ENCODE data around the gene MUC12.
"Not testable (repeated sequence)": the region's sequence is repeated elsewhere in the genome, so short reads cannot be mapped to it uniquely, and the experiment has no call there.

Gene MUC12

GRCh38 chr7:100969066-100969615 is at the start of gene MUC12:
Gene MUC12 (plus strand): TSS chr7:100969565. CDS start chr7:100969623, 58 bp downstream.
- DNase-seq, result no peak

DNA sequence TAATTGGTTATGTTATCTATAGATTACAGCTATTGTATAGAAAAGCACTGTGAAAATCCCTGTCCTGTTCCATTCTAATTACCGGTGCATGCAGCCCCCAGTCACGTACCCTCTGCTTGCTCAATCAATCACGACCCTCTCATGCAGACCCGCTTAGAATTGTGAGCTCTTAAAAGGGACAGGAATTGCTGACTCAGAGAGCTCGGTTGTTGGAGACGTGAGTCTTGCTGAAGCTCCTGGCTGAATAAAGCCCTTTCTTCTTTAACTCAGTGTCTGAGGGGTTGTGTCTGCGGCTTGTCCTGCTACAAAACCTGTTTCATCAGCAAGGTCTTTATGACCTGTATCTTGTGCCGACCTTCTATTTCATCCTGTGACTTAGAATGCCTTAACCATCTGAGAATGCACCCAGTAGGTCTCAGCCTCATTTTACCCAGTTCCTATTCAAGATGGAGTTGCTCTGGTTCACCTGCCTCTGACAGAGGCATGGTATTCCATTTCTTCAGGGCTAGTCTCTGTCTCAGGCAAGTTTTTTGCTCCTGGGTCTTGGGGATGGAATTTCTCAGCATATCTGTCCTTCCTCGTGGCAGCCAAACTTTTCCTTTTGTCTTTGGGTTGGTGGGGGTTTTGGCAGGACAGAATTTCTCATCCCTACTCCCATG is 49.5 kb upstream of the MUC12 start:
- not testable (repeated sequence) for DNase-seq

DNA sequence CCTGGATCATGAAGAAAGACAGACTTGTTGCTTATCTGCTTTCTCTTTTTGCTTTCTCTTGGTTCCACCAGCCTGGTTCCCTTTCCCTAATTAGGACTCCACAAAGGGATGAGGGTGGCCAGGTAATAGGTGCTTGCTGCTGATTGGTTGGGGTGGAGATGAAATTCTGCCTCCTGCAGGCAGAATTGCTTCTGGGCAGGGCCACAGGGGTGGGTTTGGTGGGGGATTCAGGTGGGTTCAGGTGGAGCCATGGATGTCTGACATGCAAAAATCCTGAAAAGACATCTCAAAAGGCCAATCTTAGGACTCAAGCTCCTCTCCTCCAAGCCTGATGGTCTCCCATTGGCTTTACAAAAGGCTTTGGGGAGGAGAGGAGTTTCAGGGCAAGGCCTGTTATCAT is 48.3 kb upstream of the MUC12 start:
- no peak for DNase-seq

GRCh38 chr7:100923616-100924015 is 45.7 kb upstream of the MUC12 start:
- not testable (repeated sequence) for DNase-seq

DNA sequence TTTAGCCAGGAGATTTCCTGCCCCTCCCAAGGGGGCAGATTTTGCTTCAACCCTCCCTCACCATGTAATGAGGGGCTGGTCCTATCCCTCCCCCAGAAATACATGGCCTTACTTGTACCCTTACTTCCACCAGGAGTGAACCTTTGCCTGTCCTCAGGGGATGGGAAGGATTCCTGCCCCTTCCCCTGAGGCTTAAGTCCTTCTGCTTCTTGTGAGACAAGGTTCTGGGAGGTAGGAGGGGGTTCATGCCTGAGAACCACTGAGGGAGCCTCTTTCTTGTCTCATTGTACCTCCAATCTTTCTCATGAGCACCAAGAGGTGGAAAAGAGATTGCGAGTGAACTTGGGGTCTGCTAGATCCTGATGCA is 39.6 kb upstream of the MUC12 start:
- DNase-seq, result no peak

DNA sequence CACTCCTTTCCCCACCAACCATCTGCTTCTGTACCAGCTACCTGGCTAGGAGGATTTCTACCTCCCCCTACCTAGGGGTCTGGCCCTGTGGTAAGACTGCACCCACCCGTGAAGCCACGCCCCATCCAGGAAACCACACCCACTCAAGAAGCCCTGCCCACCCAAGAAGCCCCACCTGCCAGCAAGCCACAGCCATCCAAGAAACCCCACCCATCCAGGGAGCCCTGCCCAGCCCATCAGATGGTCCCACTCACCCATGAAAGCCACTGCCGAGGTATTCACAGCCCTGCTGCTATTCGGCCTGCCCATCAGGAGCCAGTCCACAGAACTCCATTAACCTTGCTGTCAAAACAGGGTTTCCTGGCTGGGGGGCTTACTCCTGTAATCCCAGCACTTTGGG is 35.6 kb upstream of the MUC12 start:
- DNase-seq, result no peak

DNA sequence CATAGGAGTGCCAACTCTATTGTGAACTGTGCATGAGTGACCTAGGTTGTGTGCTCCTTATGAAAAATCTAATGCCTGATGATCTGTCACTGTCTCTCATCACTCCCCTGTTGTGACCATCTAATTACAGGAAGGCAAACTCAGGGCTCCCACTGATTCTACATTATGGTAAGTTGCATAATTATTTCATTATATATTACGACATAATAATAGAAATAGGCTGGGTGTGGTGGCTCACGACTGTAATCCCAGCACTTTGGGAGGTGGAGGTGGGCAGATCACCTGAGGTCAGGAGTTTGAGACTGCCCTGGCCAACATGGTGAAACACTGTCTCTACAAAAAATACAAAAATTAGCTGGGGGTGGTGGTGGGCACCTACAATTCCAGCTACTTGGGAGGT is 34.0 kb upstream of the MUC12 start:
- not testable (repeated sequence) for DNase-seq

DNA sequence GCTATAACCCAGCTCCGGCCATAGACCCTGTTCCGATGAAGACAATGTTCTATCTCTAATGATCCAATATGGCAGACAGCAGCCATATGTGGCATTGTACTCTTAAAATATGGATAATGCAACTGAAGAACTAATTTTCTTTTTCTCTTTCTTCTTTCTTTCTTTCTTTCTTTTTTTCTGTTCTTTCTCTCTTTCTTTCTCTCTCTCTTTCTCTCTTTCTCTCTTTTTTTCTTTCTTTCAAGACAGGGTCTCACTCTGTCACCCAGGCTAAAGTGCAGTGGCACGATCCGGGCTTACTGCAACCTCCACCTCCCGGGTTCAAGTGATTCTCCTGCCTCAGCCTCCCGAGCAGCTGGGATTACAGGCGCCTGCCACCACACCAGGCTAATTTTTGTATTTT is 33.2 kb upstream of the MUC12 start:
- not testable (repeated sequence) for DNase-seq

DNA sequence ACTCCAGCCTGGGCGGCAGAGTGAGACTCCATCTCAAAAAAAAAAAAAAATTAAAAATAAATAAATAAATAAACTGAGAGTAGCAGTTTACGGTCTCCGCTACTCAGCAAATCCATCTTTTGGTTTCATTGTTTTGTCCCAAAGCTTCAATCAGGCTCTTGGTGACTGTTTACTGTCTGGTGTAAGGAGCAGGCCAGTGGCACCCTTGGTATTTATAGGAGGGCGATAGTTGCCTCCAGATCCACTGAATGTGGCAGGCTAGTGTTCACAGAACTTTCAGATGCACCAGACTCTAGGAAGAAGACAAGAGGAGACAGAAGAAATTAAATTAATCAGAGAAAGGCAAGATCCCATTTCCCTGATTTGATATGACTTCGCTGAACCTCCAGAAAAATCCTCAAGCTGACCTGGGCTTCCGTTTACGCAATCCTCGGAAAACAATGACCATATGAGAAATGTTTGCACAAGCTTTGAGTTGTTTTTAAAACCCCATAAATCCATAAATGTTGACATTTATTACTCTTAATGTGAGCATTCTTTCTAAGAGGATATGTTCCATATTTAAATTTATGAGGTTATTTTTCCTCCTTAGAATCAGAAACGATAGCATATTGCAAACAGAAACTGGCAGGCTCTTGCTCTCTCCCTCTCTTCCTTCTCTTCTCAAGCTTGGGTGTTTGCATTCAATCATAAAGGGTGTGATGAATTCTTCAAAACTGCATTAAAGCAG is 27.2 kb upstream of the MUC12 start:
- no peak for DNase-seq

DNA sequence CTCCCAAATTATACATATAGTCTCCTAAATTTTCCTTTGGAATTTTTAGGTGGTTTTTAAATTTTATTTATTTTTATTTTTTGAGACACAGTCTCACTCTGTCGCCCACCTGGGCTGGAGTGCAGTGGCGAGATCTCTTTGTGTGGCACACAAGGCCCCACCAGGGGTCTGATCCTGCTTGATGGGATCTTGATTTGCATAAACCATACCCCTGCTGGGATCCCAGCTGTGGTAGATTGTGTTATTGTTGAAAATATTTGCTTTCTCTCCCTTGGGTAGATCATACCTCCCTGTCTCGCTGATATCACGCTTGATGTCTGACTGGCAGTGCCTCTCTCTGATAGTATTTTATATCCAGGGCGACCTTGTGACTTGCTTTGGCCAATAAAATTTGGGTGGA is 25.7 kb upstream of the MUC12 start:
- no peak for DNase-seq

DNA sequence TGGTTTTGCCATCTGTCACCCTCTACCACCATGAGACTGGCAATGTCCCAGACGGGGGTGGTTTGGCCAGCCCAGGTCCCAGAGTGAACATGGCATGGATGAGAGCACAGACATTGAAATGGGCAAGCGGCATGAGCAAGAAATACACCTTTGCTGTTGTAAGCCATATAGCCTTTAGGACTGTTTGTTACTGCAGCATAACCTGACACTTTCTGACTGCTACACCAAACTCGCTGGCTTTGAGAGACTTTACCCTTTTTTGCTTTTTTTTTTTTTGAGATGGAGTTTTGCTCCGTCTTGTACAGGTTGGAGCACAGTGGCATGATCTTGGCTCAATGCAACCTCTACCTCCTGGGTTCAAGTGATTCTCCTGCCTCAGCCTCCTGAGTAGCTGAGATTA is 25.2 kb upstream of the MUC12 start:
- DNase-seq, result no peak

- no peak for DNase-seq
These were observed 23.3 kb upstream of the MUC12 start for GRCh38 chr7:100946111-100946510.

GRCh38 chr7:100946766-100947365 is 22.5 kb upstream of the MUC12 start:
- DNase-seq, result no peak

DNA sequence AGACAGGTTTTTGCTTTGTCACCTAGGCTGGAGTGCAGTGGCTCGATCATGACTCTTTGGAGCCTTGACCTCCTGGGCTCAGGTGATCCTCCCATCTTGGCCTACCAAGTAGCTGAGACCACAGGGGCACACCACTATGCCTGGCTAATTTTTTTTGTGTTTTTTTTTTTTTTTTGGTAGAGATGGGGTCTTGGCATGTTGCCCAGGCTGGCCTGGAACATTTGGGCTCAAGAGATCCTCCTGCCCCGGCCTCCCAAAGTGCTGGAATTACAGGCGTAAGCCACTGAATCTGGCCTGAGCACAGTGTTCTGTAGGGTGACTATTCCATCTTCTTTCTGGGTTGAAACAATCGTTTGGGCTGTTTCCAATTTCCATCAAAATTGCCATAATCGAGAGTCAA is 21.6 kb upstream of the MUC12 start:
- no peak for DNase-seq

DNA sequence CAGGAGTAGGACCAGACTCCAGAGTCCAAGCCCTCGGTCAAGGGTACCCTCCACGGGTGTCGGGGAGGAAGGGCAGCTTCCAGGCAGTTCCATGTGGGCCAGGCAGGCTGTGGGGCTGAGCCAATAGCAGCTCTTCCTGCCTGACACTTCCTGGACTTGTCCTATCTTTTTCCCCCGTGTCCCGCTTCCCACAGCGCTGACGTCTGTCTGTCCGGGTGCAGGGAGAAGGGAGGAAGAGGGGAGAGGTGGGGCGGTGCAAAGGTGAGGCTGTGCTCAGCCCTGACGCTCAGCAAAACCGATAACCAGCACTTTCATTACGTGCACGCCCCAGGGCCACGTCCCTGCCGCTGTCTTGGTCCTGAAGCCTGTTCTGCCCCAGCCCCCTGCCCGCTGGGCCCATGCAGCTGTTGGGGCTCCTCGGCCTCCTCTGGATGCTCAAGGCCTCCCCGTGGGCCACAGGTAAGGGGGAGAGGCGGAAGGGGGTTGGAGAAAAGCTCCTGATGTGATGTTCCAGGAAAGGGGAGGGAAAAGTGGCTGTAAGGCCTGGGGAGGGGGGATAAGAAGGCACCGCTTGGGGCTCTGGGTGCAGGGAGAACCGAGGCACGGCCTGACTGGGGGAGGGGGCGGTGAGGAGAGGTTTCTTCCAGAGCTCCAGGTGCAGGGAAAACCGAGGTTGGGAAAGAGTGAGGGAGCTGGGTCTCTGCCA is 20.0 kb upstream of the MUC12 start, which contains the start of gene MUC3A:
Gene MUC3A (plus strand): TSS at position 308 of the 706 bp plus-strand sequence. CDS start 91 bp downstream, at position 399.
- no peak for DNase-seq

- DNase-seq, result no peak
These were observed 19.4 kb upstream of the MUC12 start for GRCh38 chr7:100949933-100950443.

DNA sequence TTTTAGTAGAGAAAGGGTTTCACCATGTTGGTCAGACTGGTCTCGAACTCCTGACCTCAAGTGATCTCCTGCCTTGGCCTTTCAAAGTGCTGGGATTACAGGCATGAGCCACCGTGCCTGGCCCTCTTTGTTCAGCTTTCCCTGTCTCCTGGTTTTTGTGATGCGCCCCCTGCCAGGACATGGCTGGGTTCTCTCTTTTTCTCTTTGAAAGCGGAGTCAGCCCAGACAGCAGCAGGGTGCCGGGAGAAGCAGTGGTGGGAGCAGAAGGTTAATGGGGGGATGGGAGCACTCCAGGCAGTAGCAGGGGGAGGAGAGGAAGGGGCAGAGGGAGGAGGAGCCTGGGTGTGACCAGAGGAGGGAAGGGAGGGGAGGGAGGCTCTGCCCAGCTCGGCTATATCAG is 18.2 kb upstream of the MUC12 start:
- DNase-seq, result no peak

- DNase-seq, result no peak
These were observed 17.3 kb upstream of the MUC12 start for GRCh38 chr7:100951888-100952560.

- DNase-seq, result no peak
These were observed 16.7 kb upstream of the MUC12 start for GRCh38 chr7:100952641-100953040.

DNA sequence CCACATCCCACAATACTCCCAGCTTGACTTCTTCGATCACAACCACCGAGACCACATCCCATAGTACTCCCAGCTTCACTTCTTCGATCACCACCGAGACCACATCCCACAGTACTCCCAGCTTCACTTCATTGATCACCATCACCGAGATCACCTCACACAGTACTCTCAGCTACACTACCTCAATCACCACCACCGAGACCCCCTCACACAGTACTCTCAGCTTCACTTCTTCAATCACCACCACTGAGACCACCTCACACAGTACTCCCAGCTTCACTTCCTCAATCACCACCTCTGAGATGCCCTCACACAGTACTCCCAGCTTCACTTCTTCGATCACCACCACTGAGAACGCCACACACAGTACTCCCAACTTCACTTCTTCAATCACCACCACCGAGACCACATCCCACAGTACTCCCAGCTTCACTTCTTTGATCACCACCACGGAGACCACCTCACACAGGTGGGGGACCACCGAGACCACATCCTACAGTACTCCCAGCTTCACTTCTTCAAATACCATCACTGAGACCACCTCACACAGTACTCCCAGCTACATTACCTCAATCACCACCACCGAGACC is 11.4 kb upstream of the MUC12 start:
- no peak for DNase-seq

GRCh38 chr7:100959894-100960293 is 9.5 kb upstream of the MUC12 start:
- no peak for DNase-seq

GRCh38 chr7:100962537-100962936 is 6.8 kb upstream of the MUC12 start:
- no peak for DNase-seq

Measured in NCI-H1694 (cell line).